ENCODE results near the gene TXNDC12.

Gene TXNDC12

GRCh38 chr1:52026278-52026677 is 28.7 kb downstream of the TXNDC12 start:
- Histone ChIP-seq H3K27ac (ENCODE audit: low read length) (no peak overlapping the region), H3K36me3 (ENCODE audit: insufficient read depth, low read length) (peaks cover 78% of the 10 kb centered on the region), H3K27me3 (ENCODE audit: insufficient read depth, low read length, poor library complexity) (no peaks in the 10 kb centered on the region), H2AFZ (ENCODE audit: low read depth, low read length) (no peak overlapping the region), H3K4me2 (ENCODE audit: insufficient read depth, low read length) (no peak overlapping the region), H3K4me3 (ENCODE audit: low read depth in 1 of 2, low read length in 2 of 2) (no peak overlapping the region), H3K9me3 (ENCODE audit: insufficient read depth, low read length, severe bottlenecking) (no peaks in the 10 kb centered on the region), H4K20me1 (ENCODE audit: insufficient read depth, low read length) (peaks cover 5% of the 10 kb centered on the region), H3K79me2 (ENCODE audit: insufficient read depth, low read length) (peaks cover 18% of the 10 kb centered on the region), H3K9ac (ENCODE audit: low read depth, low read length) (no peak overlapping the region), H3K4me1 (ENCODE audit: insufficient read depth, low read length) (peaks cover 7% of the 10 kb centered on the region)
- TF ChIP-seq EZH2 (IDR thresholded peaks at IDR 0.05; ENCODE audit: borderline replicate concordance, low read depth, low read length, severe bottlenecking) = no peak
- no peak for TF ChIP-seq CTCF (IDR thresholded peaks at IDR 0.05; ENCODE audit: borderline replicate concordance, extremely low read depth, low read length, poor library complexity, severe bottlenecking)
- DNase-seq = no peak
- no peak for ATAC-seq (ENCODE audit: insufficient read depth, low read depth)

- H3K9me3 ChIP-seq (ENCODE audit: insufficient read depth, low read length, severe bottlenecking) = no peaks in the 10 kb centered on the region
- H3K4me3 ChIP-seq (ENCODE audit: low read depth in 1 of 2, low read length in 2 of 2) = no peak overlapping the region
- H3K27ac ChIP-seq (ENCODE audit: low read length) = no peak overlapping the region
- no peaks in the 10 kb centered on the region for H3K4me1 ChIP-seq (ENCODE audit: insufficient read depth, low read length)
- no peak overlapping the region for H3K9ac ChIP-seq (ENCODE audit: low read depth, low read length)
- H3K36me3 ChIP-seq (ENCODE audit: insufficient read depth, low read length) = peaks cover 67% of the 10 kb centered on the region
- no peak overlapping the region for H3K4me2 ChIP-seq (ENCODE audit: insufficient read depth, low read length)
- H2AFZ ChIP-seq (ENCODE audit: low read depth, low read length) = no peak overlapping the region
- ATAC-seq (ENCODE audit: insufficient read depth, low read depth) (no peak), DNase-seq (no peak)
- no peak for TF ChIP-seq CTCF (IDR thresholded peaks at IDR 0.05; ENCODE audit: borderline replicate concordance, extremely low read depth, low read length, poor library complexity, severe bottlenecking)
- H3K27me3 ChIP-seq (ENCODE audit: insufficient read depth, low read length, poor library complexity) = no peaks in the 10 kb centered on the region
- no peaks in the 10 kb centered on the region for H4K20me1 ChIP-seq (ENCODE audit: insufficient read depth, low read length)
- no peaks in the 10 kb centered on the region for H3K79me2 ChIP-seq (ENCODE audit: insufficient read depth, low read length)
Observed at GRCh38 chr1:52022133-52022532, 32.9 kb downstream of the TXNDC12 start.

- H3K4me3 ChIP-seq (ENCODE audit: low read depth in 1 of 2, low read length in 2 of 2) = no peak overlapping the region
- no peaks in the 10 kb centered on the region for H3K79me2 ChIP-seq (ENCODE audit: insufficient read depth, low read length)
- H3K27me3 ChIP-seq (ENCODE audit: insufficient read depth, low read length, poor library complexity) = no peaks in the 10 kb centered on the region
- H3K9me3 ChIP-seq (ENCODE audit: insufficient read depth, low read length, severe bottlenecking) = no peaks in the 10 kb centered on the region
- no peak overlapping the region for H3K27ac ChIP-seq (ENCODE audit: low read length)
- no peaks in the 10 kb centered on the region for H4K20me1 ChIP-seq (ENCODE audit: insufficient read depth, low read length)
- no peaks in the 10 kb centered on the region for H3K4me1 ChIP-seq (ENCODE audit: insufficient read depth, low read length)
- no peak for ATAC-seq (ENCODE audit: insufficient read depth, low read depth)
- H2AFZ ChIP-seq (ENCODE audit: low read depth, low read length) = no peak overlapping the region
- TF ChIP-seq EZH2 (IDR thresholded peaks at IDR 0.05; ENCODE audit: borderline replicate concordance, low read depth, low read length, severe bottlenecking) (no peak), CTCF (IDR thresholded peaks at IDR 0.05; ENCODE audit: borderline replicate concordance, extremely low read depth, low read length, poor library complexity, severe bottlenecking) (no peak)
- H3K4me2 ChIP-seq (ENCODE audit: insufficient read depth, low read length) = no peak overlapping the region
- DNase-seq = no peak
- no peak overlapping the region for H3K9ac ChIP-seq (ENCODE audit: low read depth, low read length)
- H3K36me3 ChIP-seq (ENCODE audit: insufficient read depth, low read length) = no peaks in the 10 kb centered on the region
Observed at GRCh38 chr1:52008071-52008809, 46.8 kb downstream of the TXNDC12 start.

Measured in DND-41 (cell line).